PC-3 (cell line): ENCODE results near the gene PRKCD. TPM values are rescaled to one million over a fixed set of nuclear protein-coding genes. Genes with fewer than 3 reads are reported as not detected.
A peak's percentile ranks its signal among the peaks of the same experiment; 100 is the strongest.

Experiments
- ATAC-seq: fragments of 200-7000 bp; cut with Tn5 transposase; 2 replicates; pipeline ENCODE4 v1.9.1; 2020; ENCODE audit warnings: mild to moderate bottlenecking, moderate library complexity
- BruUV-seq: library from RNA; stranded (reverse); fragments of 400-500 nt; replicated peaks from 2 replicates; lab custom pipeline; 2021; lab: Mats Ljungman, UMichigan
- CTCF ChIA-PET: fragments of 300-600 bp; sonication (Branson Sonifier 250); formaldehyde crosslinking; loops from one replicate; lab custom pipeline; 2022; ENCODE audit warnings: antibody characterized with exemption; lab: Charles Lee
- POLR2A ChIA-PET: fragments of 300-600 bp; sonication (Branson Sonifier 250); formaldehyde crosslinking; loops from one replicate; lab custom pipeline; 2022; ENCODE audit warnings: antibody characterized with exemption; ENCODE audit not compliant: unreplicated experiment; lab: Charles Lee
- DNase-seq: peaks from one replicate; pipeline ENCODE4 v3.0.0-alpha.2; 2015
- H2AFZ ChIP-seq: fragments of 300-600 bp; sonication (generic); 2 replicates; pipeline ENCODE4 v1.6.0; 2016; ENCODE audit warnings: antibody characterized with exemption, low read length
- H3F3A ChIP-seq: fragments of 300-600 bp; sonication (generic); one replicate; pipeline ENCODE4 v1.6.0; 2017; ENCODE audit warnings: antibody characterized with exemption, low read length, control low read depth, mild to moderate bottlenecking; ENCODE audit not compliant: unreplicated experiment
- H3K27ac ChIP-seq: fragments of 300-600 bp; sonication (generic); 2 replicates; pipeline ENCODE4 v1.5.1; 2016; ENCODE audit warnings: mild to moderate bottlenecking, low read length
- H3K27me3 ChIP-seq: fragments of 300-600 bp; sonication (generic); 2 replicates; pipeline ENCODE4 v1.6.1; 2016; ENCODE audit warnings: low read length, mixed read lengths
- H3K36me3 ChIP-seq: fragments of 300-600 bp; sonication (generic); 2 replicates; pipeline ENCODE4 v1.6.1; 2016; ENCODE audit warnings: low read depth, mixed run types, low read length, mixed read lengths
- H3K4me1 ChIP-seq: fragments of 300-600 bp; sonication (generic); 2 replicates; pipeline ENCODE4 v1.5.1; 2016; ENCODE audit warnings: low read length; ENCODE audit not compliant: insufficient read depth
- H3K4me2 ChIP-seq: fragments of 300-600 bp; sonication (generic); 2 replicates; pipeline ENCODE4 v1.6.0; 2016; ENCODE audit warnings: low read length
- H3K4me3 ChIP-seq: fragments of 300-600 bp; sonication (generic); 2 replicates; pipeline ENCODE4 v1.5.1; 2016; ENCODE audit warnings: mild to moderate bottlenecking, low read length, mixed read lengths
- H3K79me2 ChIP-seq: fragments of 300-600 bp; sonication (generic); 2 replicates; pipeline ENCODE4 v1.6.1; 2017; ENCODE audit warnings: low read length, mixed read lengths
- H3K9ac ChIP-seq: fragments of 300-600 bp; sonication (generic); 2 replicates; pipeline ENCODE4 v1.6.0; 2016; ENCODE audit warnings: mild to moderate bottlenecking, low read length
- H3K9me2 ChIP-seq: fragments of 300-600 bp; sonication (generic); replicated peaks from 2 replicates; pipeline ENCODE4 v1.6.1; 2016; ENCODE audit warnings: mixed run types, low read length, mixed read lengths
- H3K9me3 ChIP-seq: fragments of 300-600 bp; sonication (generic); 2 replicates; pipeline ENCODE4 v1.6.1; 2016; ENCODE audit warnings: low read length, mixed read lengths
- H4K20me1 ChIP-seq: fragments of 300-600 bp; sonication (generic); 2 replicates; pipeline ENCODE4 v1.6.1; 2016; ENCODE audit warnings: low read length, mixed read lengths
- CTCF ChIP-seq: fragments of 300-600 bp; sonication (generic); conservative IDR thresholded peaks from 2 replicates; pipeline ENCODE4 v1.5.1; 2017; ENCODE audit warnings: antibody characterized with exemption, low read depth, mild to moderate bottlenecking, low read length
- EZH2 ChIP-seq: fragments of 300-600 bp; sonication (generic); IDR thresholded peaks from one replicate; pipeline ENCODE4 v1.6.1; 2017; ENCODE audit warnings: antibody characterized with exemption, mild to moderate bottlenecking, low read length; ENCODE audit not compliant: unreplicated experiment
- EZH2phosphoT487 ChIP-seq: fragments of 300-600 bp; sonication (generic); IDR thresholded peaks from 2 replicates; pipeline ENCODE4 v1.6.1; 2018; ENCODE audit warnings: mild to moderate bottlenecking, antibody characterized with exemption, low read length, borderline replicate concordance
- intact Hi-C: fragments of 100-400 bp; cut with micrococcal nuclease; formaldehyde crosslinking; loops from 2 replicates; pipeline ENCODE4 v1.9.0; 2023
- total RNA-seq: library from RNA; depleted of rRNA; stranded (reverse); fragments of >200 nt; gene quantifications from 2 replicates; pipeline ENCODE4 v1.2.3, GENCODE V29; 2014

PRKCD gene
- total RNA-seq, 1 experiment from 2014 or later: 7.8 TPM

- intact Hi-C loops: loop anchor here (1.0 kb wide), 1 partner anchor 82 kb away; no protein-coding TSS in a partner anchor
- Histone ChIP-seq H3K9me3 (no peaks in the 10 kb centered on the region), H2AFZ (peak overlapping the region; percentile 13; the same call in 1 of the 2 replicates), H3K4me2 (no peak overlapping the region), H3K36me3 (no peaks in the 10 kb centered on the region), H3K9ac (peak overlapping the region; percentile 10; the same call in 1 of the 2 replicates), H3K79me2 (no peaks in the 10 kb centered on the region), H3K4me3 (no peak overlapping the region), H3K27ac (no peak overlapping the region), H3K27me3 (no peaks in the 10 kb centered on the region), H3F3A (no peaks in the 10 kb centered on the region), H3K4me1 (peaks cover 29% of the 10 kb centered on the region), H4K20me1 (no peaks in the 10 kb centered on the region), H3K9me2 (no peaks in the 10 kb centered on the region)
- no peak for ATAC-seq
- ChIA-PET CTCF (interaction anchor here (0.6 to 1.8 kb wide), 3 partner anchors 62 to 121 kb away, joined by 3 to 6 read pairs (median 6); no protein-coding TSS in a partner anchor), POLR2A (no interaction called here)
- BruUV-seq: no TSS peak
- TF ChIP-seq EZH2phosphoT487: no peak
- no peak for TF ChIP-seq EZH2
- no peak for TF ChIP-seq CTCF
- peak; percentile 33 for DNase-seq
These were observed 35.8 kb downstream of the PRKCD start for GRCh38 chr3:53196575-53197407.

DNA sequence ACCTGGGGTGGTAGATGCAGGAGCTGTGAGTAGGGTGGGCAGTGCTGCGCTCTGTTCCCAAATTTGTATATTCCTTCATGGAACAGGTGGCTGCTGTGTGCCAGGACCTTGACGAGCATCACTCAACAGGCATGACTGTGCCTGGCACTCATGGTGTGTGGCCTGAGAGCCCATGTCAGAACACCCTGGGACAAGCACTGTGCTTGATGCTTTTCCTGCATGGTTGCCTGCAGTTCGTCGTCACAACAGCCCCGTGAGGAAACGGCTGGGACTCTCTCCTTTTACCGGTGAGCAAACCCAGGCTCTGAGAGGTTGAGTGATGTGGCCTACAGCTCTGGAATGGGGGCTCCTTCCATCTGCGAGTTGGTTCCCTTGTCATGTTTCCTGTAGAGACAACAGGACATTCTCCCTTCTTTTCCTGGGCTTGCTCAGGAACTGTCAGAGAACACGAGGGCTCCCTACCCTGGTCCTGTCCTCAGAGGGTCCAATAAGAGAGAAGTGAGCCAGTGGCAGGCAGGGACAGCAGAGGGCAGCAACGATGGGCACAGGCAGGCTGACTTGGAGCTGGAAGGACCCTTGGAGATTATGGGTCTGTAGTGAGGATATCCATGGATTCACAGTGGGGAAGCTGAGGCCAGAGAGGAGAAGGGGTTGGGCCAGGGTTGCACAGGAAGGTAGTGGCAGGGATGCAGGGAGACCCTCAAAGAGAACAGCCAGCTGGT, 37.4 kb downstream of the PRKCD start:
- ChIA-PET POLR2A (no interaction called here), CTCF (no interaction called here)
- Histone ChIP-seq H3K36me3 (no peaks in the 10 kb centered on the region), H3K27ac (no peak overlapping the region), H3K79me2 (no peaks in the 10 kb centered on the region), H3F3A (no peaks in the 10 kb centered on the region), H3K27me3 (no peaks in the 10 kb centered on the region), H3K4me2 (no peak overlapping the region), H3K9me3 (no peaks in the 10 kb centered on the region), H3K4me1 (peaks cover 29% of the 10 kb centered on the region), H3K9ac (no peak overlapping the region), H4K20me1 (no peaks in the 10 kb centered on the region), H3K4me3 (no peak overlapping the region), H3K9me2 (no peaks in the 10 kb centered on the region), H2AFZ (no peak overlapping the region)
- BruUV-seq: no TSS peak
- peak; percentile 43; the same call in 1 of the 2 replicates for TF ChIP-seq CTCF
- no peak for TF ChIP-seq EZH2phosphoT487
- intact Hi-C loops: no loop called here
- no peak for DNase-seq
- no peak for ATAC-seq
